Activated CD8-positive, alpha-beta memory T cell treated with anti-CD3 and anti-CD28 coated beads, Interleukin-2, amount 10 ng/mL, durations not matched to agents 7 days and 5 days (primary cell): ENCODE results near the gene MRPL30. TPM values are rescaled to one million over a fixed set of nuclear protein-coding genes. Genes with fewer than 3 reads are reported as not detected.
"Not testable (repeated sequence)": the region's sequence is repeated elsewhere in the genome, so short reads cannot be mapped to it uniquely, and the experiment has no call there.

Source experiments
- ATAC-seq: fragments of 150-1000 bp; cut with Tn5 transposase; one replicate; pipeline ENCODE4 v1.10.0; 2021; ENCODE audit warnings: moderate library complexity
- CTCF ChIA-PET: fragments of 350-600 bp; sonication (Branson Sonifier 250); formaldehyde crosslinking; loops from one replicate; lab custom pipeline; 2021; ENCODE audit warnings: antibody characterized with exemption; lab: Charles Lee
- DNase-seq: peaks from one replicate; pipeline ENCODE4 v3.0.0-alpha.2; 2020
- H3K27ac Mint-ChIP-seq: one replicate; pipeline ENCODE4 v1.8.0; 2021; ENCODE audit warnings: mild to moderate bottlenecking, mixed read lengths
- H3K27me3 Mint-ChIP-seq: one replicate; pipeline ENCODE4 v1.8.0; 2021; ENCODE audit warnings: mixed read lengths
- H3K36me3 Mint-ChIP-seq: one replicate; pipeline ENCODE4 v1.8.0; 2021; ENCODE audit warnings: mild to moderate bottlenecking, mixed read lengths
- H3K4me1 Mint-ChIP-seq: one replicate; pipeline ENCODE4 v1.8.0; 2021; ENCODE audit warnings: mixed read lengths
- H3K4me3 Mint-ChIP-seq: one replicate; pipeline ENCODE4 v1.8.0; 2021; ENCODE audit warnings: mild to moderate bottlenecking, moderate library complexity, mixed read lengths
- H3K9me3 Mint-ChIP-seq: one replicate; pipeline ENCODE4 v1.8.0; 2022; ENCODE audit warnings: low read depth, mixed read lengths
- total RNA-seq, 2 experiments: library from RNA; stranded (reverse); gene quantifications; one replicate each; pipeline ENCODE4 v1.2.3, GENCODE V29; 2021

Gene MRPL30
- total RNA-seq, 2 experiments from 2014 or later, result 24.4 to 26.2 TPM

GRCh38 chr2:99156891-99157290 is 24.1 kb upstream of the MRPL30 start:
- H3K4me3 Mint-ChIP-seq, result peak overlapping the region; percentile 2
- peaks cover 22% of the 10 kb centered on the region for H3K4me1 Mint-ChIP-seq
- DNase-seq (no peak), ATAC-seq (no peak)
- CTCF ChIA-PET, result interaction anchor here (2.2 to 5.6 kb wide), 4 partner anchors 12 to 24 kb away, joined by 5 to 27 read pairs (median 15); partner anchors contain the start of genes C2orf15, MITD1 and MRPL30
- no peaks in the 10 kb centered on the region for H3K27me3 Mint-ChIP-seq
- peaks cover 16% of the 10 kb centered on the region for H3K36me3 Mint-ChIP-seq
- H3K9me3 Mint-ChIP-seq, result no peaks in the 10 kb centered on the region
- peak overlapping the region; percentile 1 for H3K27ac Mint-ChIP-seq

DNA sequence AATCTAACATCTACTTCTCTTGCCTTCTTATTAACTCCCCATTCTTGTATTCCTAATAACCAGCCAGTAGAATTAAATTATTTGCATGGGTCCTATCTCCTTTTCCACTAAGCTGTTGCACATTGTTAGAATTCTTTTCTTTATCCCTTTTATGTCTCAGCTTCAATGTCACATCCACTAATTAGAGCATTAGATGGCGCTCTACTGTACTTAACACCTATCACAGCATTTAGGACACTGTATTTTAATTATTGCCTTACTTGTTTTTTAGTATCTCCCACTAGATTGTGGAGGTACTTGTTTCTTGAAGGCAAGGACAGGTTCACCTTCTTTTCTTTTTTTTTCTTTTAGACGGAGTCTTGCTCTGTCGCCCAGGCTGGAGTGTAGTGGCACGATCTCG is 22.4 kb upstream of the MRPL30 start:
- CTCF ChIA-PET, result interaction anchor here (1.4 to 4.7 kb wide), 4 partner anchors 10 to 31 kb away, joined by 3 to 20 read pairs (median 8); partner anchors contain the start of genes MITD1 and MRPL30
- no peak for ATAC-seq

DNA sequence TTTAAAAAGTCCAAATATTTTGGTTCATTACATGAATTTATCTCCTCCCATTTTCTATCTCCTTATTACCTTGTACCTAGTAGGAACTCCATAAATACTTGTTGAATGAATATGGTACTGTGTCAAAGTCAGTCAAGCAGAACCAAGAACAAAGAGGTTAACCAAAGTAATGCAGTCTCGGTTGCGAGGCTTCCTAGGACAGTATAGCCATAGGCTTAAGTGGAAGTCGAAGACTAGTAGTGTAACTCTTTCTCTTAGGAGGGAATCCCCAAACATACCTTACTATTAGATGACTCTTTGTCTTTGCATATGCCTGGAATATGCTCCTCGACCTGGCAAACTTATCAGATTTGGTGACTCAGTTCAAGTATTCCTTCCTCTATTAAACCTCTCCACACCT is 21.4 kb upstream of the MRPL30 start:
- Mint-ChIP-seq H3K27me3 (no peaks in the 10 kb centered on the region), H3K27ac (peak overlapping the region; percentile 13), H3K4me1 (peaks cover 22% of the 10 kb centered on the region), H3K9me3 (no peaks in the 10 kb centered on the region), H3K36me3 (peaks cover 28% of the 10 kb centered on the region), H3K4me3 (no peak overlapping the region)
- DNase-seq, result no peak
- CTCF ChIA-PET, result interaction anchor here (1.4 kb wide), 1 partner anchor 30 kb away, joined by 3 read pairs; no protein-coding TSS in a partner anchor
- no peak for ATAC-seq

More for the DNA sequence above, 22.4 kb upstream of the MRPL30 start:
- Mint-ChIP-seq H3K36me3 (peaks cover 24% of the 10 kb centered on the region), H3K27ac (no peak overlapping the region), H3K4me1 (peaks cover 22% of the 10 kb centered on the region), H3K4me3 (no peak overlapping the region), H3K27me3 (no peaks in the 10 kb centered on the region), H3K9me3 (no peaks in the 10 kb centered on the region)
- DNase-seq, result no peak

GRCh38 chr2:99166218-99166617 is 14.8 kb upstream of the MRPL30 start:
- CTCF ChIA-PET, result interaction anchor here (0.7 to 1.7 kb wide), 2 partner anchors 14 to 1985 kb away, joined by 3 to 5 read pairs; partner anchors contain the start of gene TBC1D8
- no peak overlapping the region for H3K27ac Mint-ChIP-seq
- peaks cover 56% of the 10 kb centered on the region for H3K36me3 Mint-ChIP-seq
- H3K9me3 Mint-ChIP-seq, result no peaks in the 10 kb centered on the region
- no peak overlapping the region for H3K4me3 Mint-ChIP-seq
- DNase-seq (no peak), ATAC-seq (no peak)
- H3K27me3 Mint-ChIP-seq, result no peaks in the 10 kb centered on the region
- H3K4me1 Mint-ChIP-seq, result peaks cover 17% of the 10 kb centered on the region

GRCh38 chr2:99169534-99169933 is 11.4 kb upstream of the MRPL30 start:
- CTCF ChIA-PET, result interaction anchor here (0.9 to 2.2 kb wide), 4 partner anchors 9 to 320 kb away, joined by 3 to 10 read pairs (median 3); partner anchors contain the start of genes LIPT1, REV1 and TSGA10
- no peak for DNase-seq
- no peak overlapping the region for H3K4me3 Mint-ChIP-seq
- peaks cover 22% of the 10 kb centered on the region for H3K4me1 Mint-ChIP-seq
- peak; percentile 68 for ATAC-seq
- H3K36me3 Mint-ChIP-seq, result peaks cover 52% of the 10 kb centered on the region
- no peaks in the 10 kb centered on the region for H3K27me3 Mint-ChIP-seq
- peak overlapping the region; percentile 40 for H3K27ac Mint-ChIP-seq
- H3K9me3 Mint-ChIP-seq, result no peaks in the 10 kb centered on the region

DNA sequence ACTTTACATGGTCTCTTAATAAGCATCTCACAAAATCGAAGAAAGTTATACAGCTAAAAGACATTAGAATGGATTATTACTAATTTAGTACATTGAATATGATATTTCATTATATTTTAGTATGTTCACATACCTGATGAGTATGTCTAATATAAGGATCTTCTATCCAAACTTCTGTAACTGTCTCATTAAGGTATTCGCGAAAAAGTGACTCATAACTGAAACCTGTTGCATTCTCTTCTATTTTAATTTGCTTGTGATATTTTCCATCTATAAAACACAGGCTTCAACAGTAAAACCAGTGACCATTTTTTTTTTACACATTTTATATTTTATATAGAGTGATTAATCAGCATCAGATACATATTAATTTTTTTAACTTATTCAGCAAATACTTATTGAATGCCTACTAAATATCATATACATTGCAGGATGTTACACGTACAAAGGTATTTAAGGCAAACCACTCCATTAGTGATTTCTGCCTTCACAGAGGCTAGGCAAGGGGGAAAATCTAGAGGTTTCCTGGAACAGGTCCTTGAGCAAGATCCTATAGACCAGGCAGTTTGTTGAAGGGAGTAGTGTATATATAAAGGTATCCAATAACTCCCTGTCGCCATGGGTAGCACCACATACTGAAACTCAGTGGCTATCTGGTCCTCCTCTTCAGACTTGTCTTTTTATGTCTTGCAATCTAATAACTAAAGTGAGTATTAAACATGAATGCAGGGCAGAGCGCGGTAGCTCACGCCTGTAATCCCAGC is 9.4 kb upstream of the MRPL30 start:
- Mint-ChIP-seq H3K9me3 (no peaks in the 10 kb centered on the region), H3K4me1 (peaks cover 34% of the 10 kb centered on the region), H3K4me3 (no peak overlapping the region), H3K36me3 (peaks cover 47% of the 10 kb centered on the region), H3K27me3 (no peaks in the 10 kb centered on the region), H3K27ac (no peak overlapping the region)
- DNase-seq (no peak), ATAC-seq (no peak)
- CTCF ChIA-PET, result interaction anchor here (0.8 kb wide), 1 partner anchor 14 kb away, joined by 5 read pairs; no protein-coding TSS in a partner anchor

- DNase-seq, result no peak
- Mint-ChIP-seq H3K4me1 (peaks cover 50% of the 10 kb centered on the region), H3K4me3 (peak overlapping the region; percentile 98), H3K27me3 (no peaks in the 10 kb centered on the region), H3K9me3 (no peaks in the 10 kb centered on the region), H3K36me3 (peaks cover 15% of the 10 kb centered on the region), H3K27ac (peak overlapping the region; percentile 94)
- CTCF ChIA-PET, result interaction anchor here (0.7 to 2.9 kb wide), 5 partner anchors 9 to 308 kb away, joined by 3 to 20 read pairs (median 6); partner anchors contain the start of genes C2orf15, LIPT1, REV1 and TSGA10
- ATAC-seq, result no peak
These were observed 628 bp downstream of the MRPL30 start for GRCh38 chr2:99181624-99182000.

DNA sequence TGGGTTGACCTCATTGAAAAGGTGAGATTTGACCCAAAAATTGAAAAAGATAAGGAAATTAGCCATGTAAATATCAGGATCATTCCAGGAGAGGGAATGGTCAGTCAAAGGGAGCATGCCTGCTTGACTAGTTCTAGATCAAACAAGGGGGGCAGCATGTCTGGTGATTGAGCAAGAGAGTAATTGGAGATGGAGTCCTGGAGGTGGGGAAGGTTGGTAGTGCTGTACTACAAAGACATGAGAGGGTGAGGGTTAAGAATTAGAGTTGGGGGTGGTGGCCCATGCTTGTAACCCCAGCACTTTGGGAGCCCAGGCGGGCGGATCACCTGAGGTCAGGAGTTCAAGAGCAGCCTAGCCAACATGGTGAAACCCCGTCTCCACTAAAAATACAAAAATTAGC is 2.0 kb downstream of the MRPL30 start:
- H3K36me3 Mint-ChIP-seq, result peaks cover 15% of the 10 kb centered on the region
- H3K27me3 Mint-ChIP-seq, result no peaks in the 10 kb centered on the region
- no peaks in the 10 kb centered on the region for H3K9me3 Mint-ChIP-seq
- ATAC-seq (no peak), DNase-seq (no peak)
- peak overlapping the region; percentile 13 for H3K4me3 Mint-ChIP-seq
- peaks cover 43% of the 10 kb centered on the region for H3K4me1 Mint-ChIP-seq
- CTCF ChIA-PET, result no interaction called here
- no peak overlapping the region for H3K27ac Mint-ChIP-seq

DNA sequence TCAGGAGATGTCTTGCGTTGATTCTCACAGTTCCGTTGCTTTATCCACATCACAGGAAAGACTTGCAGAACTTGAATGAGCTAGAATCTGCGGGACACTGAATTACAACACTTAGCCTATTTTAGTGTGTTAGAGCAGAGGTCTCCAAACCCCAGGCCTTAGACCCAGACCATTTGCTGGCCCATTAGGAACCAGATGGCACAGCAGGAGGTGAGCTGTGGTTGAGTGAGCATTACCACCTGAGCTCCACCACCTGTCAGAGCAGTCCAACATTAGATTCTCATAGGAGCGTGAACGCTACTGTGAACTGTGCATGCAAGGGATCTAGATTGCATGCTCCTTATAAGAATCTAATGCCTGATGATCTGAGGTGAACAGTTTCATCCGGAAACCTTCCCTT is 3.8 kb downstream of the MRPL30 start:
- Mint-ChIP-seq H3K4me1 (peaks cover 29% of the 10 kb centered on the region), H3K4me3 (no peak overlapping the region), H3K27ac (no peak overlapping the region), H3K36me3 (peaks cover 18% of the 10 kb centered on the region), H3K9me3 (no peaks in the 10 kb centered on the region), H3K27me3 (no peaks in the 10 kb centered on the region)
- CTCF ChIA-PET, result interaction anchor here (0.7 to 1.5 kb wide), 4 partner anchors 11 to 44 kb away, joined by 3 to 5 read pairs (median 4); no protein-coding TSS in a partner anchor
- no peak for ATAC-seq
- no peak for DNase-seq

GRCh38 chr2:99187011-99187410 is 6.0 kb downstream of the MRPL30 start:
- no peaks in the 10 kb centered on the region for H3K9me3 Mint-ChIP-seq
- no peak overlapping the region for H3K4me3 Mint-ChIP-seq
- H3K27me3 Mint-ChIP-seq, result no peaks in the 10 kb centered on the region
- H3K27ac Mint-ChIP-seq, result no peak overlapping the region
- CTCF ChIA-PET, result no interaction called here
- ATAC-seq, result no peak
- H3K36me3 Mint-ChIP-seq, result peaks cover 30% of the 10 kb centered on the region
- H3K4me1 Mint-ChIP-seq, result peaks cover 18% of the 10 kb centered on the region
- no peak for DNase-seq

- Mint-ChIP-seq H3K4me1 (peaks cover 13% of the 10 kb centered on the region), H3K4me3 (no peak overlapping the region), H3K27me3 (no peaks in the 10 kb centered on the region), H3K27ac (no peak overlapping the region), H3K9me3 (no peaks in the 10 kb centered on the region), H3K36me3 (peaks cover 42% of the 10 kb centered on the region)
- no peak for DNase-seq
- CTCF ChIA-PET, result no interaction called here
- no peak for ATAC-seq
These were observed 7.4 kb downstream of the MRPL30 start for GRCh38 chr2:99188357-99188756.

DNA sequence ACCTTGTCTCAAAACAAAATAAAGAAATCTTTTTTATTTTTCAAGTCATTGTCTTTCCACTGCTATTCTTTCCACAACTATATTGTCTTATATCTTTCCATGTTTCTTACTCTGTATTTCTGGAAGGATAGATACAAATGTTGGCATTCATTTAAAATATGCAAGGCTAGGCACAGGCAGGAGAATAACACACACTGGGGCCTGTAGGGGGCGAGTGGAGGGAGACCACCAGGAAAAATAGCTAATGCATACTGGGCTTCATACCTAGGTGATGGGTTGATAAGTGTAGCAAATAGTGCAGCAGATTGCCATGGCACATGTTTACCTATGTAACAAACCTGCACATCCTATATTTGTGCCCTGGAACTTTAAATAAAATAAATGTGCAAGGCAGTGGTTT is 9.6 kb downstream of the MRPL30 start:
- no peak overlapping the region for H3K4me3 Mint-ChIP-seq
- DNase-seq (no peak), ATAC-seq (no peak)
- CTCF ChIA-PET, result interaction anchor here (2.0 kb wide), 1 partner anchor 10 kb away, joined by 6 read pairs; the partner anchor contains the start of genes MITD1 and MRPL30
- no peaks in the 10 kb centered on the region for H3K9me3 Mint-ChIP-seq
- peaks cover 50% of the 10 kb centered on the region for H3K36me3 Mint-ChIP-seq
- no peak overlapping the region for H3K27ac Mint-ChIP-seq
- no peaks in the 10 kb centered on the region for H3K27me3 Mint-ChIP-seq
- peaks cover 6% of the 10 kb centered on the region for H3K4me1 Mint-ChIP-seq

DNA sequence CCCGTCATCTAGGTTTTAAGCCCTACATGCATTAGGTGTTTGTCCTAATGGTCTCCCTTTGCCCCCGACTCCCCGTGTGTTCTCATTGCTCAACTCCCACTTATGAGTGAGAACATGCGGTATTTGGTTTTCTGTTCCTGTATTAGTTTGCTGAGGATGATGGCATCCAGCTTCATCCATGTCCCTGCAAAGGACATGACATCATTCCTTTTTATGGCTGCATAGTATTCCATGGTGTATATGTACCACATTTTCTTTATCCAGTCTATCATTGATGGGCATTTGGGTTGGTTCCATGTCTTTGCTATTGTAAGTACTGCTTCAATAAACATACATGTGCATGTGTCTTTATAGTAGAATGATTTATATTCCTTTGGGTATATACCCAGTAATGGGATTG is 11.4 kb downstream of the MRPL30 start:
- not testable (repeated sequence) for H3K4me3 Mint-ChIP-seq, H3K27me3 Mint-ChIP-seq, ATAC-seq, H3K4me1 Mint-ChIP-seq, DNase-seq, H3K27ac Mint-ChIP-seq, H3K9me3 Mint-ChIP-seq
- CTCF ChIA-PET, result interaction anchor here (1.0 kb wide), 1 partner anchor 11 kb away, joined by 3 read pairs; no protein-coding TSS in a partner anchor
- H3K36me3 Mint-ChIP-seq, result peaks cover 54% of the 10 kb centered on the region
